SK-N-MC (cell line): ENCODE results near the gene KBTBD7.

Experiments used
- EZH2 ChIP-seq: fragments of 200-600 bp; sonication (generic); IDR thresholded peaks from one replicate; pipeline ENCODE4 v1.6.1; 2017; ENCODE audit warnings: antibody characterized with exemption
- FOXP2 ChIP-seq: optimal IDR thresholded peaks from 2 replicates; pipeline ENCODE3; 2011; ENCODE audit warnings: mild to moderate bottlenecking, moderate library complexity; ENCODE audit not compliant: insufficient read depth; ENCODE audit errors: extremely low read length, control extremely low read depth
- POLR2AphosphoS5 ChIP-seq: IDR thresholded peaks from 2 replicates; pipeline ENCODE4 v1.6.1; 2012; ENCODE audit warnings: mild to moderate bottlenecking, low read depth, low read length, borderline replicate concordance

- no peak for TF ChIP-seq EZH2
- TF ChIP-seq POLR2AphosphoS5: no peak
- TF ChIP-seq FOXP2: no peak
These were observed 40.3 kb downstream of the KBTBD7 start for GRCh38 chr13:41154042-41154441.
